Bladder microvascular endothelial cell (primary cell): ENCODE results near the gene SSX2IP. TPM values are rescaled to one million over a fixed set of nuclear protein-coding genes. Genes with fewer than 3 reads are reported as not detected.

Experiments used
- total RNA-seq: library from RNA; depleted of rRNA; stranded (reverse); fragments of >200 nt; gene quantifications from 2 replicates; pipeline ENCODE4 v1.2.3, GENCODE V29; 2014

SSX2IP gene
- 1.6 and 3.3 TPM in 2 replicates for total RNA-seq

DNA sequence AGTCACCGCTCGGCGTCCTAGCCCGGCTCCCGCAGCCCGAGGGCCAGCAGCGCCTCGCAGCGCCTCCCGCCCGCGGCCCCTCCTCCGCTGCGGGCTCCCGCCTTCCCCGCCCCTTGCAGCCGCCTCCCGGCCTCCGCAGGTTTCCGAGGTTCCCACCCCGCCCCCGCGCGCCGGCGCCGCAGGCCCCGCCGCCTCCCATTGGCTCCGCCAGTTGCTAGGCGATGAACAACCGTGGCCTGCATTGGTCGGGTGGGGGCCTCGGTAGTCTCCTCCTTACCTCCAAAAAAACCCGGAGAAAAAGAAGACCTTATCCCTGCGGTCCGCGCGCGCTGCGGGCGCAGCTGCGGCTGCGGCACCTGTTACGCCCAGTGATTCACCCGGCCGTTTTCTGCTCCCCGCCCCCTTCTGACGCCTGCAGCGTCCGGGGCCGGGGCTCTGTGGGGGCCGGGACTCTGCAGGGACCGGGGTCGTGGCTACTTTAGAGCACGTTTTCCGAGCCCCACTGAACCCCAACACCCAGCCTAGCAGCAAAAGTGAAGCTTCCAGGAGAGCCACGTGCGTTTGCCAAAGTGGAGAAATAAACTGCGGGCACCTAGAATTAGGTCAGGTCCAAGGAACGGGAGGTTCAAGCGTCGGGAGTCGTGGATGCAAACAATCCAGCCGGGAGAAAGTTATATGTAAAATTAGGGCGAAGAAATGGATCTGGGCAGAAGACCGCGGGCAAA is at the start of gene SSX2IP:
TSS of gene SSX2IP (minus strand) at position 65 of the 725 bp plus-strand sequence. CDS start 19,242 bp downstream, outside the sequence.

Other genes starting within 250 kb of the SSX2IP start
- gene RPF1, start 211.2 kb downstream of the SSX2IP start, total RNA-seq, result 25.7 and 28.6 TPM in 2 replicates
- 0.81 and 0.82 TPM in 2 replicates for gene SPATA1, start 184.1 kb downstream of the SSX2IP start, total RNA-seq
- gene GNG5, start 183.9 kb downstream of the SSX2IP start, total RNA-seq, result 8.7 and 14.2 TPM in 2 replicates
- 2.3 and 7.8 TPM in 2 replicates for gene CTBS, start 116.0 kb downstream of the SSX2IP start, total RNA-seq
- gene LPAR3, start 202.7 kb upstream of the SSX2IP start, total RNA-seq, result 0.13 TPM in 1 of 2 replicates, not detected in the other